ENCODE measurements around the gene CMSS1.

CMSS1 gene

GRCh38 chr3:99948467-99949089, 130.9 kb downstream of the CMSS1 start:
- Histone ChIP-seq H3K4me2 (ENCODE audit: low read length) (no peak overlapping the region), H3K79me2 (ENCODE audit: insufficient read depth, low read length) (no peaks in the 10 kb centered on the region)

DNA sequence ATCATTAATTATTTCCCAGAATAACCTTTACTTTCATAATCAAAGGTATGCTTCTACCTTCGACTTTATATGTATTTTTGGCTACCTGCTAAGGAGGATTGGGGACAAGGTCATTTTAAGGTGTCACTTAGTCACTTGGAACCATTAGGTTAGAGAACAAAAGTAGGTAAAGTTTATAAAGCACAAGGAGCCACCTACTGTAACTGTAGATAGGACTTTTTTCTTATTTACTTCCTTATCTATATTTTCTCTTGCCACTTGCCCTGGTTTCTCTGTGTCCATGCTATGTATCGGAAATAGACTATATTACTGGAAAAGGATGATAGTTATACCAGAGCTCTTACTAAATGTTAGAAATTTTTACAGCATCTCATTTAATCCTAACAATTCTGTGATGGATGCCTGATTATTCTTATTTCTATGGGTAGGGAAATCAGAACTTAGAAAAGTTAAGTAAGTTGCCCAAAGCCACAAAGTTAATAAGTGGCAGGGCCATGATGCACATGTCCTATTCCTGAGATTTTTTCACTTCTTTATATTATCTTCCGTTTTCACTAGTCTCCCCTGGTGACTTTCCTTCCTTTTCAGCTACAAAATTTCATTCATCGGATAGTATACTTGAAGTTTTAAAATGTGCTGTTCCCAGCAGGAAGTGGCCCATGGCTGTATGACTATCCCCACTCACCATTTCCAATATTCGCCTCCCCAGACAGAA, 132.5 kb downstream of the CMSS1 start:
- Histone ChIP-seq H3K36me3 (ENCODE audit: insufficient read depth, low read length) (no peaks in the 10 kb centered on the region), H2AFZ (ENCODE audit: low read length) (no peak overlapping the region), H3K4me1 (ENCODE audit: insufficient read depth, low read length, severe bottlenecking) (no peaks in the 10 kb centered on the region), H3K9me3 (ENCODE audit: low read length) (no peaks in the 10 kb centered on the region), H3K27ac (ENCODE audit: low read depth, low read length, poor library complexity, severe bottlenecking) (no peak overlapping the region), H3K4me3 (ENCODE audit: low read depth, low read length, poor library complexity, severe bottlenecking) (no peak overlapping the region), H3K27me3 (ENCODE audit: insufficient read depth, low read length) (no peaks in the 10 kb centered on the region), H3K9ac (ENCODE audit: low read length) (no peak overlapping the region), H4K20me1 (ENCODE audit: insufficient read depth, low read length) (no peaks in the 10 kb centered on the region), H3K79me2 (ENCODE audit: insufficient read depth, low read length) (no peaks in the 10 kb centered on the region), H3F3A (ENCODE audit: insufficient read depth, low read length) (no peaks in the 10 kb centered on the region), H3K4me2 (ENCODE audit: low read length) (no peak overlapping the region), H3K9me2 (ENCODE audit: low read depth, low read length) (no peaks in the 10 kb centered on the region)
- TF ChIP-seq EZH2 (IDR thresholded peaks at IDR 0.05; ENCODE audit: borderline replicate concordance, low read length) (no peak), CTCF (IDR thresholded peaks at IDR 0.05; ENCODE audit: low read length) (no peak)

More at GRCh38 chr3:99948467-99949089, 130.9 kb downstream of the CMSS1 start:
- TF ChIP-seq EZH2 (IDR thresholded peaks at IDR 0.05; ENCODE audit: borderline replicate concordance, low read length) (no peak), CTCF (IDR thresholded peaks at IDR 0.05; ENCODE audit: low read length) (no peak)
- Histone ChIP-seq H3K27me3 (ENCODE audit: insufficient read depth, low read length) (no peaks in the 10 kb centered on the region), H3F3A (ENCODE audit: insufficient read depth, low read length) (no peaks in the 10 kb centered on the region), H3K9ac (ENCODE audit: low read length) (no peak overlapping the region), H3K36me3 (ENCODE audit: insufficient read depth, low read length) (no peaks in the 10 kb centered on the region), H3K4me1 (ENCODE audit: insufficient read depth, low read length, severe bottlenecking) (no peaks in the 10 kb centered on the region), H4K20me1 (ENCODE audit: insufficient read depth, low read length) (no peaks in the 10 kb centered on the region), H3K27ac (ENCODE audit: low read depth, low read length, poor library complexity, severe bottlenecking) (no peak overlapping the region), H3K4me3 (ENCODE audit: low read depth, low read length, poor library complexity, severe bottlenecking) (no peak overlapping the region), H3K9me2 (ENCODE audit: low read depth, low read length) (no peaks in the 10 kb centered on the region), H3K9me3 (ENCODE audit: low read length) (no peaks in the 10 kb centered on the region), H2AFZ (ENCODE audit: low read length) (no peak overlapping the region)

GRCh38 chr3:99950921-99951320, 133.3 kb downstream of the CMSS1 start:
- Histone ChIP-seq H3K4me3 (ENCODE audit: low read depth, low read length, poor library complexity, severe bottlenecking) (no peak overlapping the region), H3F3A (ENCODE audit: insufficient read depth, low read length) (no peaks in the 10 kb centered on the region), H3K9me2 (ENCODE audit: low read depth, low read length) (no peaks in the 10 kb centered on the region), H4K20me1 (ENCODE audit: insufficient read depth, low read length) (no peaks in the 10 kb centered on the region), H3K4me1 (ENCODE audit: insufficient read depth, low read length, severe bottlenecking) (no peaks in the 10 kb centered on the region), H3K9ac (ENCODE audit: low read length) (no peak overlapping the region), H2AFZ (ENCODE audit: low read length) (no peak overlapping the region), H3K27ac (ENCODE audit: low read depth, low read length, poor library complexity, severe bottlenecking) (no peak overlapping the region), H3K27me3 (ENCODE audit: insufficient read depth, low read length) (no peaks in the 10 kb centered on the region), H3K9me3 (ENCODE audit: low read length) (no peaks in the 10 kb centered on the region), H3K79me2 (ENCODE audit: insufficient read depth, low read length) (no peaks in the 10 kb centered on the region), H3K36me3 (ENCODE audit: insufficient read depth, low read length) (no peaks in the 10 kb centered on the region), H3K4me2 (ENCODE audit: low read length) (no peak overlapping the region)
- no peak for TF ChIP-seq CTCF (IDR thresholded peaks at IDR 0.05; ENCODE audit: low read length)
- TF ChIP-seq EZH2 (IDR thresholded peaks at IDR 0.05; ENCODE audit: borderline replicate concordance, low read length) = no peak

Data from OCI-LY1 (cell line).